ENCODE data around the gene ATG2B.
"Not testable (repeated sequence)": the region's sequence is repeated elsewhere in the genome, so short reads cannot be mapped to it uniquely, and the experiment has no call there.

GRCh38 chr14:96245074-96245473 is 118.1 kb downstream of the ATG2B start:
- TF ChIP-seq CTCF (IDR thresholded peaks at IDR 0.05; ENCODE audit: low read length); EZH2 (IDR thresholded peaks at IDR 0.05; ENCODE audit: borderline replicate concordance, low read length): not testable (repeated sequence)

Data from OCI-LY1 (cell line).